ENCODE data around the gene DDX27. TPM values are rescaled to one million over a fixed set of nuclear protein-coding genes. Genes with fewer than 3 reads are reported as not detected.
"Not testable (repeated sequence)": the region's sequence is repeated elsewhere in the genome, so short reads cannot be mapped to it uniquely, and the experiment has no call there.

The DDX27 gene
- total RNA-seq, 1 experiment from 2014 or later: 114 TPM

GRCh38 chr20:49186535-49187329, 32.5 kb upstream of the DDX27 start:
- Histone ChIP-seq H3K27me3 (no peaks in the 10 kb centered on the region), H3K9me3 (replicated peaks) (no peaks in the 10 kb centered on the region), H3K27ac (peak overlapping the region; percentile 44; the same call in 1 of the 2 replicates), H3K36me3 (no peaks in the 10 kb centered on the region; the same call in 1 of the 2 replicates), H3K4me3 (peak overlapping the region; percentile 86), H3K4me1 (peaks cover 5% of the 10 kb centered on the region; the same call in 1 of the 2 replicates)
- peak; percentile 43 to 62 for DNase-seq

- peak overlapping the region; percentile 44; the same call in 1 of the 2 replicates for H3K27ac ChIP-seq
- no peaks in the 10 kb centered on the region for H3K9me3 ChIP-seq (replicated peaks)
- peak overlapping the region; percentile 86 for H3K4me3 ChIP-seq
- H3K36me3 ChIP-seq: no peaks in the 10 kb centered on the region; the same call in 1 of the 2 replicates
- DNase-seq: peak in 1 of 2 experiments; percentile 17
- peaks cover 5% of the 10 kb centered on the region; the same call in 1 of the 2 replicates for H3K4me1 ChIP-seq
- H3K27me3 ChIP-seq: no peaks in the 10 kb centered on the region
Measured at GRCh38 chr20:49187330-49187850, 31.8 kb upstream of the DDX27 start.

- Histone ChIP-seq H3K27me3 (no peaks in the 10 kb centered on the region), H3K4me3 (peak within 1 kb of the TSS; percentile 86), H3K27ac (peak within 1 kb of the TSS; percentile 44; the same call in 1 of the 2 replicates), H3K36me3 (no peaks in the 10 kb centered on the region; the same call in 1 of the 2 replicates), H3K9me3 (replicated peaks) (no peaks in the 10 kb centered on the region), H3K4me1 (peaks cover 5% of the 10 kb centered on the region; the same call in 1 of the 2 replicates)
- DNase-seq: peak; percentile 98 to 99
Measured at GRCh38 chr20:49187851-49188641, 31.2 kb upstream of the DDX27 start, which contains the start of gene STAU1. STAU1 (minus strand) TSS chr20:49188334; CDS start chr20:49166201, 22,133 bp downstream.

GRCh38 chr20:49192944-49193518, 26.2 kb upstream of the DDX27 start:
- H3K27me3 ChIP-seq; H3K4me3 ChIP-seq; DNase-seq; H3K36me3 ChIP-seq; H3K4me1 ChIP-seq; H3K9me3 ChIP-seq (replicated peaks); H3K27ac ChIP-seq: not testable (repeated sequence)

GRCh38 chr20:49199729-49200293, 19.4 kb upstream of the DDX27 start:
- no peaks in the 10 kb centered on the region for H3K9me3 ChIP-seq (replicated peaks)
- no peak overlapping the region for H3K4me3 ChIP-seq
- no peaks in the 10 kb centered on the region for H3K27me3 ChIP-seq
- no peak for DNase-seq
- H3K4me1 ChIP-seq: no peaks in the 10 kb centered on the region
- H3K36me3 ChIP-seq: no peaks in the 10 kb centered on the region
- H3K27ac ChIP-seq: no peak overlapping the region

- DNase-seq: no peak
Measured at GRCh38 chr20:49203011-49203410, 16.2 kb upstream of the DDX27 start.

GRCh38 chr20:49203746-49204145, 15.5 kb upstream of the DDX27 start:
- DNase-seq: no peak
- Histone ChIP-seq H3K36me3 (no peaks in the 10 kb centered on the region), H3K4me3 (no peak overlapping the region), H3K27ac (no peak overlapping the region), H3K27me3 (no peaks in the 10 kb centered on the region), H3K9me3 (replicated peaks) (no peaks in the 10 kb centered on the region), H3K4me1 (no peaks in the 10 kb centered on the region)

More at GRCh38 chr20:49203011-49203410, 16.2 kb upstream of the DDX27 start:
- no peak overlapping the region for H3K4me3 ChIP-seq
- H3K9me3 ChIP-seq (replicated peaks): no peaks in the 10 kb centered on the region
- no peak overlapping the region for H3K27ac ChIP-seq
- H3K4me1 ChIP-seq: no peaks in the 10 kb centered on the region
- H3K27me3 ChIP-seq: no peaks in the 10 kb centered on the region
- H3K36me3 ChIP-seq: no peaks in the 10 kb centered on the region

- H3K36me3 ChIP-seq: no peaks in the 10 kb centered on the region
- no peaks in the 10 kb centered on the region for H3K27me3 ChIP-seq
- H3K9me3 ChIP-seq (replicated peaks): peaks cover 13% of the 10 kb centered on the region
- H3K4me1 ChIP-seq: no peaks in the 10 kb centered on the region
- H3K27ac ChIP-seq: no peak overlapping the region
- no peak overlapping the region for H3K4me3 ChIP-seq
- DNase-seq: peak; percentile 41 to 61
Measured at GRCh38 chr20:49207076-49207475, 12.1 kb upstream of the DDX27 start.

GRCh38 chr20:49210101-49210756, 9.0 kb upstream of the DDX27 start:
- H3K9me3 ChIP-seq (replicated peaks): peaks cover 15% of the 10 kb centered on the region
- no peak for DNase-seq

GRCh38 chr20:49210757-49211110, 8.5 kb upstream of the DDX27 start:
- DNase-seq: no peak
- peaks cover 15% of the 10 kb centered on the region for H3K9me3 ChIP-seq (replicated peaks)
- no peak overlapping the region for H3K27ac ChIP-seq

More at GRCh38 chr20:49210101-49210756, 9.0 kb upstream of the DDX27 start:
- Histone ChIP-seq H3K27ac (no peak overlapping the region), H3K4me3 (no peak overlapping the region), H3K36me3 (no peaks in the 10 kb centered on the region), H3K4me1 (no peaks in the 10 kb centered on the region), H3K27me3 (no peaks in the 10 kb centered on the region)

GRCh38 chr20:49214571-49214970, 4.6 kb upstream of the DDX27 start:
- H3K36me3 ChIP-seq: no peaks in the 10 kb centered on the region
- peaks cover 15% of the 10 kb centered on the region for H3K9me3 ChIP-seq (replicated peaks)
- no peak overlapping the region for H3K27ac ChIP-seq

More at GRCh38 chr20:49210757-49211110, 8.5 kb upstream of the DDX27 start:
- no peak overlapping the region for H3K4me3 ChIP-seq
- no peaks in the 10 kb centered on the region for H3K27me3 ChIP-seq
- no peaks in the 10 kb centered on the region for H3K4me1 ChIP-seq
- no peaks in the 10 kb centered on the region for H3K36me3 ChIP-seq

GRCh38 chr20:49215232-49215631, 4.0 kb upstream of the DDX27 start:
- H3K4me3 ChIP-seq: no peak overlapping the region
- no peak for DNase-seq

More at GRCh38 chr20:49214571-49214970, 4.6 kb upstream of the DDX27 start:
- DNase-seq: no peak
- H3K27me3 ChIP-seq: no peaks in the 10 kb centered on the region
- H3K4me1 ChIP-seq: peaks cover 3% of the 10 kb centered on the region; the same call in 1 of the 2 replicates
- H3K4me3 ChIP-seq: no peak overlapping the region

GRCh38 chr20:49216991-49217578, 2.1 kb upstream of the DDX27 start:
- peaks cover 15% of the 10 kb centered on the region for H3K36me3 ChIP-seq
- H3K27ac ChIP-seq: no peak overlapping the region
- peaks cover 9% of the 10 kb centered on the region; the same call in 1 of the 2 replicates for H3K4me1 ChIP-seq
- H3K27me3 ChIP-seq: no peaks in the 10 kb centered on the region
- peak; percentile 97 to 99 for DNase-seq
- H3K9me3 ChIP-seq (replicated peaks): 0 out of 2 replicates have a peak, but pooled peaks cover 2% of the 10 kb centered on the region
- peak overlapping the region; percentile 2; the same call in 1 of the 2 replicates for H3K4me3 ChIP-seq

More at GRCh38 chr20:49215232-49215631, 4.0 kb upstream of the DDX27 start:
- H3K9me3 ChIP-seq (replicated peaks): peaks cover 12% of the 10 kb centered on the region
- H3K27me3 ChIP-seq: no peaks in the 10 kb centered on the region
- H3K36me3 ChIP-seq: no peaks in the 10 kb centered on the region
- H3K27ac ChIP-seq: no peak overlapping the region
- H3K4me1 ChIP-seq: peaks cover 4% of the 10 kb centered on the region; the same call in 1 of the 2 replicates

Measured in SJCRH30 (cell line).